ENCODE measurements around the gene TGFBR3.

The TGFBR3 gene

GRCh38 chr1:91795591-91796389 lies 90.2 kb downstream of the TGFBR3 start:
- Mint-ChIP-seq H3K4me3 (no peak overlapping the region), H3K4me1 (ENCODE audit: low read depth) (peaks cover 35% of the 10 kb centered on the region), H3K9me3 (no peaks in the 10 kb centered on the region), H3K27ac (no peak overlapping the region), H3K36me3 (ENCODE audit: low read depth) (peaks cover 17% of the 10 kb centered on the region), H3K27me3 (no peaks in the 10 kb centered on the region)

- H3K27ac Mint-ChIP-seq = no peak overlapping the region
- no peaks in the 10 kb centered on the region for H3K9me3 Mint-ChIP-seq
These were observed 92.1 kb downstream of the TGFBR3 start for GRCh38 chr1:91793877-91794276.

GRCh38 chr1:91793189-91793588 lies 92.8 kb downstream of the TGFBR3 start:
- Mint-ChIP-seq H3K27me3 (no peaks in the 10 kb centered on the region), H3K4me3 (no peak overlapping the region), H3K4me1 (ENCODE audit: low read depth) (peaks cover 27% of the 10 kb centered on the region), H3K9me3 (no peaks in the 10 kb centered on the region), H3K36me3 (ENCODE audit: low read depth) (peaks cover 13% of the 10 kb centered on the region), H3K27ac (no peak overlapping the region)

More at GRCh38 chr1:91793877-91794276, 92.1 kb downstream of the TGFBR3 start:
- no peaks in the 10 kb centered on the region for H3K27me3 Mint-ChIP-seq
- peaks cover 29% of the 10 kb centered on the region for H3K4me1 Mint-ChIP-seq (ENCODE audit: low read depth)
- no peak overlapping the region for H3K4me3 Mint-ChIP-seq
- H3K36me3 Mint-ChIP-seq (ENCODE audit: low read depth) = peaks cover 13% of the 10 kb centered on the region

- Mint-ChIP-seq H3K36me3 (ENCODE audit: low read depth) (peaks cover 13% of the 10 kb centered on the region), H3K27ac (no peak overlapping the region), H3K27me3 (no peaks in the 10 kb centered on the region), H3K9me3 (no peaks in the 10 kb centered on the region), H3K4me1 (ENCODE audit: low read depth) (peaks cover 27% of the 10 kb centered on the region), H3K4me3 (no peak overlapping the region)
These were observed 93.4 kb downstream of the TGFBR3 start for GRCh38 chr1:91792489-91793071.

DNA sequence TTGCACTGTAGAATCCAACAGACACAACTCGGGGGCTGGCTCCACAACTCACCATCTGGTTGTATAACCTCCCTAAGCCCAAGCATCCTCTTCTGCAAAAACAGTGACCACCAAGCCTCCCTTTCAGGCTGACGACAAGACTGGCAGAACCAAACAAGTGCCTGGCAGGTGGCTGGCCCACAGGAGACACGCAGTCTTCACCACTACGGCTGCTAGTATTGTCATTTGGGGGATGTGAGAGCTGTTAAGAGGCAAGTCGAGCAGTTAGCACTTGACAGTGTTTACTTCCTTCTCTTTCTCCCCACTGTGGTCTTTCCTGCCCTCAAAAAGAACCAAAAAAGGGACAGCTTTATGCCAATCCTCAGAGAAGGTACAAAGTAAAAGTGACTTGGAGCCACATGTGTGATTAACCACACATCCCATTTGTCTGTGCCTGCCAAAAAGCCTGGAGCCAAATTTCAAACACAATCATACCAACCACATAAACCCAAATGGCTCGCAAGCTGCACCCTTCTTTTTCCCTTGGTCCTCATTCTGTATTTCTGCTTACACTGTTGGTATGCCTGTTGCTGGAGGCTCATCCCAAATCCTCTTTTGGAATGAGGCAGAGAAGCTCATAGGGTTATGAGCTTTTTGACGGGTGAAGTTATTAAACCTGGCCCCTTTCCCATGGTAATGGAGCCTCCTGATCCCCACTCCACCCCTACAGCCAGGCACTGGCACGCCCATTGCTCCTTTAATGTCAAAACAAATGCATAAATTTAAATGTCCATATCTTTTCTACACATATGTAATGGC lies 94.1 kb downstream of the TGFBR3 start:
- no peak overlapping the region for H3K4me3 Mint-ChIP-seq
- H3K36me3 Mint-ChIP-seq (ENCODE audit: low read depth) = peaks cover 13% of the 10 kb centered on the region
- H3K4me1 Mint-ChIP-seq (ENCODE audit: low read depth) = peaks cover 27% of the 10 kb centered on the region
- no peaks in the 10 kb centered on the region for H3K27me3 Mint-ChIP-seq
- H3K27ac Mint-ChIP-seq = no peak overlapping the region
- no peaks in the 10 kb centered on the region for H3K9me3 Mint-ChIP-seq

GRCh38 chr1:91791103-91791502 lies 94.8 kb downstream of the TGFBR3 start:
- Mint-ChIP-seq H3K4me1 (ENCODE audit: low read depth) (peaks cover 27% of the 10 kb centered on the region), H3K36me3 (ENCODE audit: low read depth) (peaks cover 8% of the 10 kb centered on the region), H3K27me3 (no peaks in the 10 kb centered on the region), H3K27ac (no peak overlapping the region), H3K4me3 (no peak overlapping the region), H3K9me3 (no peaks in the 10 kb centered on the region)

- Mint-ChIP-seq H3K27me3 (no peaks in the 10 kb centered on the region), H3K27ac (no peak overlapping the region), H3K9me3 (no peaks in the 10 kb centered on the region), H3K36me3 (ENCODE audit: low read depth) (peaks cover 8% of the 10 kb centered on the region), H3K4me3 (no peak overlapping the region), H3K4me1 (ENCODE audit: low read depth) (peaks cover 27% of the 10 kb centered on the region)
These were observed 95.6 kb downstream of the TGFBR3 start for GRCh38 chr1:91790392-91790791.

DNA sequence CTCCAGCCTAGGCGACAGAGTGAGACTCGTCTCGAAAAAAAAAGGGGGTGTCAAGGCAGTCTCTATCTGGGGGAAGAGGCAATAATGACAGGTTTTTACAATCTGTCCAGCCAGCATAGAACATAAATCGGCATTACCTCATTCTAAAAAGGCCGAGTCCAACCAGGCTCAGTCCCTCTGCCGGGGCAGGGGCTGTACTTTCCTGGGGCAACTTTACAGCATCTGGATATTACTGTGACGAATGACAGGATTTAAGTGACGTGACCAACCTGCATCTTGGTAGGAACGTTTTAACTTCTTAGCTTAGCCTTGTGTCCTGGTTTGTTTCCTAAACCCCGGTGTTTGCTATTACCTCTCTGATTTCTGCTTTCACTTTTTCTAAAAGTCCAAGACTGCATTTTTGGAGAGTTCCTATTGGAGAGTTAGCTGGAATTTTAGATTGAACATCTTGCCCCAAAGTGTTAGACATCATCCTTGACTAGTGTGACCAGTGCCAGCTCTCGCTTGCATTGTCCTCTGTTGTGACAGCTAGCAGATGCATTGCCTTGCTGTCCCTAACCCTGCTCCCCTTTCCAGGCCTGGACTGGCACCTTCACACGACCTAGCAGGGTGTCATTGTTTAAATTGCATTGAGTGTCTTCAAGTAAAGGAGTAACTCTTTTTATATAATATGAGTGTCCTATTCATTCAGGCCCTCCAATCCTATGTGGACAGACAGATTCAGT lies 96.5 kb downstream of the TGFBR3 start:
- no peak overlapping the region for H3K27ac Mint-ChIP-seq
- H3K9me3 Mint-ChIP-seq = no peaks in the 10 kb centered on the region
- H3K4me1 Mint-ChIP-seq (ENCODE audit: low read depth) = peaks cover 27% of the 10 kb centered on the region
- H3K4me3 Mint-ChIP-seq = no peak overlapping the region
- H3K27me3 Mint-ChIP-seq = no peaks in the 10 kb centered on the region
- H3K36me3 Mint-ChIP-seq (ENCODE audit: low read depth) = peaks cover 1% of the 10 kb centered on the region

DNA sequence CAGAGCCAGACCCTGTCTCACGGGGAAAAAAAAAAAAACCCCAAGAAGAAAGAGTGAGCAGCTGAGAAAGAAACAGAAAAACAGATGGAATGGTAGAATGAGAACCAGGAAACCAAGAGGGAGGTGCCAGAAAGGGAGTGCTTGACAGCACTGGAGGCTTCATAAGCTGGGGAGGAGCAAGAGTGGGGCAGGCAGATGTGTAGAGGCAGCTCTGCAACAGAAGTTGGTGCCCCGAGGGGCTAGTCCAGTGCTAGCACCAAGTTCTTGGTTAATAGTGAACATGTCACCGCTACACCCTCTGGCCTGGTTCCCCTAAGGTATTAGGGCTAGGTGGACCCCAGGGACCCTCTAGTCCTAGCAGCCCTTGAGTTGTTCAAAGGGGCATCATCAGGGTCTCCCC lies 98.0 kb downstream of the TGFBR3 start:
- H3K4me3 Mint-ChIP-seq = no peak overlapping the region
- H3K27me3 Mint-ChIP-seq = no peaks in the 10 kb centered on the region
- H3K27ac Mint-ChIP-seq = no peak overlapping the region
- H3K36me3 Mint-ChIP-seq (ENCODE audit: low read depth) = no peaks in the 10 kb centered on the region
- peaks cover 24% of the 10 kb centered on the region for H3K4me1 Mint-ChIP-seq (ENCODE audit: low read depth)
- no peaks in the 10 kb centered on the region for H3K9me3 Mint-ChIP-seq

GRCh38 chr1:91784616-91785015 lies 101.3 kb downstream of the TGFBR3 start:
- Mint-ChIP-seq H3K27me3 (no peaks in the 10 kb centered on the region), H3K4me1 (ENCODE audit: low read depth) (peaks cover 11% of the 10 kb centered on the region), H3K36me3 (ENCODE audit: low read depth) (peaks cover 9% of the 10 kb centered on the region), H3K27ac (no peak overlapping the region), H3K4me3 (no peak overlapping the region), H3K9me3 (no peaks in the 10 kb centered on the region)

DNA sequence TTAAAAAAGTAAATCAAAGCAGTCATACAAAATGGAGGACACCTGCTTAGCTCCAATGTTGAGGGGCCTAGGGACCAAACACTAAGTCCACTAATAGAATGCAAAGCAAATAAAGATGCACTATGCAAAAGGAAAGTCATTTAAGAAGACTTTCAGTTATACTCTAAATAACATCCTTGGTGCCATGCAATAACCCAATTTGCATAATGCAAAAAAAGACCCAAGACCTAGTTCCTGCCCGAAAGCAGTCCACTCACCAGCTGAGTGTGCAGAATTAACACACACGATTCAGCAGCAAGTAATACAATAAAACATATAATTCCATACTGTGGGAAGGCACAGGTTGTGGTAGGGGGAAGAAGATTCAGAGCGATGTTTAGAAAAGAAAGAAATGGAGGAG lies 101.8 kb downstream of the TGFBR3 start:
- H3K36me3 Mint-ChIP-seq (ENCODE audit: low read depth) = peaks cover 9% of the 10 kb centered on the region

DNA sequence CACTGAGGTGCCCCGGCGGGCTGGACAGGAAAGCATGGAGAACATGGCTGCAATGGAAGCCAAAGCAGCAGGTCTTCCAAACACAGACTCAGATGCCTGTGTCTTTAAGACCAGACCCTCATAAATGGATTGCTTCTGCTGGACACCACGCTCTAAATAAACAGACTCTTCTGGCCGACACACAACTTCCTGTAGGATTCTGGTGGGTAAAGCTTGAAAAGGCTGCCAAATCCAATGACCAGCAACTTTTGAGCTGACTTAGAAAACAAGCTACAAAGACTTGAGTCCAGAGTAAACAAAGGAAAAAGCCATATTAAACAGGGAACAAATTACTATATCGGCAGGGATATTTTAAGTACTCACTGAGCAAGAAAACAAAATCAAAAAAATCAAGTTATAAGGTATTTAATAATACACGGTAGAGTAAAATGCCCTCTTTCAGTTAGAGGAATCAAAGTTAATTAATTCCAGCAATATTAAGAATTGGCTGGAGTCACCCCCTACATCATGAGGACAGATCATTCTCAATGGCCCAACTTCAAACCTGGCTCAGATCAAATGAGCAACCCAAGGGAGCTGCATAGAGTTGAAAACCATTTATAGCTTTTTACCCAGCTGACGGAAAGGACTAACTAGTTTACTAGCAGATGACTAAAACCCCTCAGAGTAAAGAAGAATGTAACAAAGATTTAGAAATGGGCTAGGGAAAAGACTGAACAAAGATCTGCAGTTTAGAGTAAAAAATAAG lies 102.4 kb downstream of the TGFBR3 start:
- Mint-ChIP-seq H3K27me3 (no peaks in the 10 kb centered on the region), H3K4me1 (ENCODE audit: low read depth) (peaks cover 11% of the 10 kb centered on the region), H3K27ac (no peak overlapping the region), H3K9me3 (no peaks in the 10 kb centered on the region), H3K4me3 (no peak overlapping the region), H3K36me3 (ENCODE audit: low read depth) (peaks cover 12% of the 10 kb centered on the region)

More for the DNA sequence above, 101.8 kb downstream of the TGFBR3 start:
- H3K4me3 Mint-ChIP-seq = no peak overlapping the region
- no peak overlapping the region for H3K27ac Mint-ChIP-seq
- H3K4me1 Mint-ChIP-seq (ENCODE audit: low read depth) = peaks cover 11% of the 10 kb centered on the region
- no peaks in the 10 kb centered on the region for H3K27me3 Mint-ChIP-seq
- no peaks in the 10 kb centered on the region for H3K9me3 Mint-ChIP-seq

GRCh38 chr1:91781901-91782622 lies 103.9 kb downstream of the TGFBR3 start:
- Mint-ChIP-seq H3K9me3 (no peaks in the 10 kb centered on the region), H3K27me3 (no peaks in the 10 kb centered on the region), H3K27ac (no peak overlapping the region), H3K36me3 (ENCODE audit: low read depth) (peaks cover 12% of the 10 kb centered on the region), H3K4me3 (no peak overlapping the region), H3K4me1 (ENCODE audit: low read depth) (peaks cover 11% of the 10 kb centered on the region)

Measured in stimulated activated naive CD8-positive, alpha-beta T cell treated with anti-CD3 and anti-CD28 coated beads, Interleukin-15, Interleukin-2, amounts not matched to agents 100 ng/mL and 50 ng/mL, for 24 hours (primary cell).